Right ventricle myocardium superior (tissue), 1 donor: ENCODE data around the gene SPATA6. TPM values are rescaled to one million over a fixed set of nuclear protein-coding genes. Genes with fewer than 3 reads are reported as not detected.
"Not testable (repeated sequence)": the region's sequence is repeated elsewhere in the genome, so short reads cannot be mapped to it uniquely, and the experiment has no call there.

Experiments used
- ATAC-seq: fragments of 200-7000 bp; cut with Tn5 transposase; one replicate; pipeline ENCODE4 v1.9.1; 2020; ENCODE audit warnings: mild to moderate bottlenecking; ENCODE audit not compliant: poor library complexity
- DNase-seq: peaks from one replicate; pipeline ENCODE4 v3.0.0-alpha.2; 2020
- intact Hi-C: fragments of 100-400 bp; cut with DNase I; formaldehyde crosslinking; loops from one replicate; pipeline ENCODE4 v1.11.2; 2022
- long read RNA-seq: library from polyadenylated mRNA; unstranded; transcript quantifications from one replicate; pipeline ENCODE4 v2.0.0, GENCODE V29; 2021
- total RNA-seq: library from RNA; stranded (reverse); fragmentation: NEBNext Ultra II Directional; extraction: Animal tissue kit (Norgen Biotek cat#: 25700); gene quantifications from one replicate; pipeline ENCODE4 v1.2.1, GENCODE V29; 2021
- donor health status: DM: no; HTN: yes; CAD: no; lungs with severe emphysema.

Gene SPATA6
- 9.8 TPM for total RNA-seq
- long read RNA-seq, full-length matches to known transcripts, result 2 of 6 reads
- long read RNA-seq, partial matches to known transcripts, result 1 of 6 reads
- long read RNA-seq, other reads (novel, unspliced or antisense), result 3 of 6 reads

- peak; percentile 96 for ATAC-seq
- intact Hi-C loops, result no loop called here
- peak; percentile 98 for DNase-seq
Observed at GRCh38 chr1:48471691-48472576, at the start of gene SPATA6. Gene SPATA6, minus strand, starts transcription at chr1:48472204. Its CDS starts 196 bp downstream, at chr1:48472008.

- intact Hi-C loops, DNase-seq, ATAC-seq: not testable (repeated sequence)
Observed at GRCh38 chr1:48519896-48520295, 47.9 kb upstream of the SPATA6 start.

GRCh38 chr1:48506870-48507269 lies 34.9 kb upstream of the SPATA6 start:
- no peak for ATAC-seq
- no peak for DNase-seq
- intact Hi-C loops, result no loop called here

GRCh38 chr1:48500541-48501450 lies 28.8 kb upstream of the SPATA6 start:
- ATAC-seq, result no peak
- DNase-seq, result no peak
- intact Hi-C loops, result no loop called here

- intact Hi-C loops, result loop anchor here (10.0 kb wide), 1 partner anchor 144 kb away; no protein-coding TSS in a partner anchor
- no peak for DNase-seq
- ATAC-seq, result no peak
Observed at GRCh38 chr1:48499211-48499735, 27.3 kb upstream of the SPATA6 start.

- intact Hi-C loops, result loop anchor here (10.0 kb wide), 1 partner anchor 143 kb away; no protein-coding TSS in a partner anchor
- DNase-seq (peak; percentile 90), ATAC-seq (peak; percentile 96)
Observed at GRCh38 chr1:48498096-48498791, 26.2 kb upstream of the SPATA6 start.

- no peak for ATAC-seq
- DNase-seq, result no peak
- intact Hi-C loops, result loop anchor here (10.0 kb wide), 1 partner anchor 141 kb away; no protein-coding TSS in a partner anchor
Observed at GRCh38 chr1:48495911-48496310, 23.9 kb upstream of the SPATA6 start.

GRCh38 chr1:48495166-48495565 lies 23.2 kb upstream of the SPATA6 start:
- ATAC-seq, result no peak
- intact Hi-C loops, result loop anchor here (10.0 kb wide), 1 partner anchor 140 kb away; no protein-coding TSS in a partner anchor
- DNase-seq, result no peak

GRCh38 chr1:48493970-48494769 lies 22.2 kb upstream of the SPATA6 start:
- ATAC-seq (peak; percentile 31), DNase-seq (no peak)
- intact Hi-C loops, result loop anchor here (10.0 kb wide), 1 partner anchor 139 kb away; no protein-coding TSS in a partner anchor

- DNase-seq (no peak), ATAC-seq (no peak)
- intact Hi-C loops, result loop anchor here (10.0 kb wide), 1 partner anchor 138 kb away; no protein-coding TSS in a partner anchor
Observed at GRCh38 chr1:48493041-48493440, 21.0 kb upstream of the SPATA6 start.

- DNase-seq (no peak), ATAC-seq (peak; percentile 36)
- intact Hi-C loops, result loop anchor here (10.0 kb wide), 1 partner anchor 138 kb away; no protein-coding TSS in a partner anchor
Observed at GRCh38 chr1:48492392-48492791, 20.4 kb upstream of the SPATA6 start.

GRCh38 chr1:48488721-48489120 lies 16.7 kb upstream of the SPATA6 start:
- intact Hi-C loops, result no loop called here
- ATAC-seq, result no peak

GRCh38 chr1:48480504-48480903 lies 8.5 kb upstream of the SPATA6 start:
- intact Hi-C loops, result no loop called here
- ATAC-seq (no peak), DNase-seq (no peak)

More at GRCh38 chr1:48488721-48489120, 16.7 kb upstream of the SPATA6 start:
- no peak for DNase-seq

- intact Hi-C loops, DNase-seq, ATAC-seq: not testable (repeated sequence)
Observed at GRCh38 chr1:48480023-48480422, 8.0 kb upstream of the SPATA6 start.

GRCh38 chr1:48472638-48473037 lies 634 bp upstream of the SPATA6 start:
- intact Hi-C loops, result no loop called here
- ATAC-seq (no peak), DNase-seq (no peak)

- ATAC-seq (no peak), DNase-seq (no peak)
- intact Hi-C loops, result no loop called here
Observed at GRCh38 chr1:48470950-48471690, 884 bp downstream of the SPATA6 start.
